A673 (cell line): Measurements from ENCODE around the gene ZSWIM5. TPM values are rescaled to one million over a fixed set of nuclear protein-coding genes. Genes with fewer than 3 reads are reported as not detected.

Experiments used
- BruUV-seq: library from RNA; stranded (reverse); fragments of 400-500 nt; replicated peaks from 2 replicates; lab custom pipeline; 2021; lab: Mats Ljungman, UMichigan
- CTCF ChIA-PET: fragments of 300-600 bp; sonication (Branson Sonifier 250); formaldehyde crosslinking; loops from one replicate; lab custom pipeline; 2022; ENCODE audit warnings: antibody characterized with exemption; lab: Charles Lee
- POLR2A ChIA-PET: fragments of 300-600 bp; sonication (Branson Sonifier 250); formaldehyde crosslinking; loops from one replicate; lab custom pipeline; 2022; ENCODE audit warnings: antibody characterized with exemption; ENCODE audit not compliant: low non-redundant PET; lab: Charles Lee
- DNase-seq: peaks from one replicate; pipeline ENCODE4 v3.0.0-alpha.2; 2015; ENCODE audit warnings: low spot score
- H3K27ac ChIP-seq: fragments of 200-600 bp; sonication (generic); 2 replicates; pipeline ENCODE4 v1.5.1; 2016; ENCODE audit warnings: mixed run types, low read depth, mild to moderate bottlenecking, mixed read lengths, antibody characterized with exemption, low read length; ENCODE audit not compliant: poor library complexity, severe bottlenecking
- H3K27me3 ChIP-seq: fragments of 200-600 bp; sonication (generic); replicated peaks from 2 replicates; pipeline ENCODE4 v1.6.1; 2017; ENCODE audit warnings: mixed run types, low read depth, mild to moderate bottlenecking, mixed read lengths, antibody characterized with exemption, low read length; ENCODE audit not compliant: insufficient read depth, poor library complexity
- H3K36me3 ChIP-seq: fragments of 200-600 bp; sonication (generic); 2 replicates; pipeline ENCODE4 v1.6.1; 2016; ENCODE audit warnings: mixed run types, mild to moderate bottlenecking, mixed read lengths, antibody characterized with exemption, low read length; ENCODE audit not compliant: insufficient read depth, poor library complexity, severe bottlenecking
- H3K4me1 ChIP-seq: fragments of 200-600 bp; sonication (generic); 2 replicates; pipeline ENCODE4 v1.6.1; 2017; ENCODE audit warnings: mixed run types, mild to moderate bottlenecking, mixed read lengths, antibody characterized with exemption, low read length; ENCODE audit not compliant: insufficient read depth, poor library complexity, severe bottlenecking
- H3K4me3 ChIP-seq: fragments of 200-600 bp; sonication (generic); 2 replicates; pipeline ENCODE4 v1.5.1; 2016; ENCODE audit warnings: low read depth, mixed run types, mild to moderate bottlenecking, mixed read lengths, low read length; ENCODE audit not compliant: poor library complexity, severe bottlenecking
- H3K9me3 ChIP-seq: fragments of 200-600 bp; sonication (generic); 2 replicates; pipeline ENCODE4 v1.6.1; 2016; ENCODE audit warnings: mixed run types, low read depth, mild to moderate bottlenecking, mixed read lengths, antibody characterized with exemption, low read length; ENCODE audit not compliant: poor library complexity, severe bottlenecking
- CTCF ChIP-seq: fragments of 300-800, 200-600 bp; sonication (generic); conservative IDR thresholded peaks from 2 replicates; pipeline ENCODE4 v1.5.1; 2017; ENCODE audit warnings: low read depth, mild to moderate bottlenecking, antibody characterized with exemption, low read length, moderate library complexity, mixed read lengths
- EZH2 ChIP-seq: fragments of 200-600 bp; sonication (generic); IDR thresholded peaks from 2 replicates; pipeline ENCODE4 v1.6.1; 2017; ENCODE audit warnings: borderline replicate concordance, low read depth, mild to moderate bottlenecking, mixed read lengths, antibody characterized with exemption, low read length; ENCODE audit not compliant: poor library complexity, severe bottlenecking
- intact Hi-C: fragments of 100-400 bp; cut with micrococcal nuclease; formaldehyde crosslinking; loops from one replicate; pipeline ENCODE4 v1.10.0; 2022; ENCODE audit not compliant: unreplicated experiment
- total RNA-seq: library from RNA; stranded (reverse); gene quantifications from 2 replicates; pipeline ENCODE4 v1.2.3, GENCODE V29; 2021

ZSWIM5 gene
- total RNA-seq, 1 experiment from 2014 or later = 0.67 TPM

GRCh38 chr1:45216200-45216541, 9.8 kb upstream of the ZSWIM5 start:
- no peak for DNase-seq
- Histone ChIP-seq H3K36me3 (no peaks in the 10 kb centered on the region), H3K27ac (no peak overlapping the region), H3K27me3 (peaks cover 16% of the 10 kb centered on the region), H3K4me3 (no peak overlapping the region), H3K4me1 (no peaks in the 10 kb centered on the region), H3K9me3 (no peaks in the 10 kb centered on the region)
- ChIA-PET POLR2A (no interaction called here), CTCF (no interaction called here)
- no peak for TF ChIP-seq EZH2
- no peak for TF ChIP-seq CTCF
- no TSS peak for BruUV-seq
- intact Hi-C loops = no loop called here

- peaks cover 11% of the 10 kb centered on the region for H3K27me3 ChIP-seq
- intact Hi-C loops = no loop called here
- DNase-seq = no peak
- no peaks in the 10 kb centered on the region for H3K4me1 ChIP-seq
- CTCF ChIA-PET = no interaction called here
- TF ChIP-seq CTCF (no peak), EZH2 (no peak)
- BruUV-seq = no TSS peak
- no peaks in the 10 kb centered on the region for H3K36me3 ChIP-seq
- H3K27ac ChIP-seq = no peak overlapping the region
- no peaks in the 10 kb centered on the region for H3K9me3 ChIP-seq
- H3K4me3 ChIP-seq = no peak overlapping the region
- POLR2A ChIA-PET = no interaction called here
These were observed 9.2 kb upstream of the ZSWIM5 start for GRCh38 chr1:45215485-45216199.

GRCh38 chr1:45213892-45214291, 7.5 kb upstream of the ZSWIM5 start:
- peaks cover 12% of the 10 kb centered on the region for H3K27me3 ChIP-seq
- no peak overlapping the region for H3K4me3 ChIP-seq
- TF ChIP-seq EZH2 = no peak
- TF ChIP-seq CTCF = no peak
- no peaks in the 10 kb centered on the region for H3K9me3 ChIP-seq
- ChIA-PET POLR2A (no interaction called here), CTCF (no interaction called here)
- no peak for DNase-seq
- no TSS peak for BruUV-seq
- no peaks in the 10 kb centered on the region for H3K36me3 ChIP-seq
- intact Hi-C loops = no loop called here
- no peaks in the 10 kb centered on the region for H3K4me1 ChIP-seq
- H3K27ac ChIP-seq = no peak overlapping the region
